Stomach (tissue), 4 donors: Measurements from ENCODE around the gene ANKRD11.

Experiments used
- EP300 ChIP-seq: sonication (generic); formaldehyde crosslinking; IDR thresholded peaks from one replicate; pipeline ENCODE4 v1.6.1; 2017; ENCODE audit warnings: antibody characterized with exemption
- POLR2A ChIP-seq, 4 donors: fragments of 450-650 bp; IDR thresholded peaks; one replicate each; pipeline ENCODE4 v1.6.1; 2016; ENCODE audit warnings: antibody characterized with exemption in 4 of 4, control low read depth in 2 of 4, mild to moderate bottlenecking in 1 of 4, moderate library complexity in 1 of 4
- POLR2AphosphoS5 ChIP-seq, 3 donors: sonication (generic); formaldehyde crosslinking; IDR thresholded peaks; one replicate each; pipeline ENCODE4 v1.6.1; 2016; ENCODE audit warnings: antibody characterized with exemption in 3 of 3
- TF ChIP-seq, protein P1 (sequence below), 7 experiments: fragments of 450-650 bp in 4 of 7; fragments of 200-600 bp in 3 of 7; sonication (generic) in 3 of 7; IDR thresholded peaks; one replicate each; pipeline ENCODE4 v1.5.1; 2016 to 2019; ENCODE audit warnings: antibody characterized with exemption in 7 of 7, control low read depth in 2 of 7, mild to moderate bottlenecking in 1 of 7

DNA sequence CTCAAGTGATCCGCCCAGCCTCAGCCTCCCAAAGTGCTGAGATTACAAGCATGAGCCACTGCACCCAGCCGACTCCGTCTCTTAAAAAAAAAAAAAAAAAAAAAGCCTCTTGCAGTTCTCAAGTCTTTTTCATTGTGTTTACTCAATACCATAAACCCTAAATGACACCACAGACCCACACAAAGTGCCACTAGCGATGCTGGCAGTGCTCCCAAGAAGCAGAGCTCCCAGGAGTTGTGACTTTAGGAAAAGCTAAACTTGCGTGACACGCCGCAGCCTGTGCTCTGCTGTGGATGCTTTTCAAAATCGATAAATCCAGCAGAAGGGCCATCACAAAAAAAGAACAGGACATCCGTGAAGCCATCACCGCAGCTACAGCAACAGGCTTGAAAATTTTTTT is 114.7 kb downstream of the ANKRD11 start:
- TF ChIP-seq, protein P1, sequence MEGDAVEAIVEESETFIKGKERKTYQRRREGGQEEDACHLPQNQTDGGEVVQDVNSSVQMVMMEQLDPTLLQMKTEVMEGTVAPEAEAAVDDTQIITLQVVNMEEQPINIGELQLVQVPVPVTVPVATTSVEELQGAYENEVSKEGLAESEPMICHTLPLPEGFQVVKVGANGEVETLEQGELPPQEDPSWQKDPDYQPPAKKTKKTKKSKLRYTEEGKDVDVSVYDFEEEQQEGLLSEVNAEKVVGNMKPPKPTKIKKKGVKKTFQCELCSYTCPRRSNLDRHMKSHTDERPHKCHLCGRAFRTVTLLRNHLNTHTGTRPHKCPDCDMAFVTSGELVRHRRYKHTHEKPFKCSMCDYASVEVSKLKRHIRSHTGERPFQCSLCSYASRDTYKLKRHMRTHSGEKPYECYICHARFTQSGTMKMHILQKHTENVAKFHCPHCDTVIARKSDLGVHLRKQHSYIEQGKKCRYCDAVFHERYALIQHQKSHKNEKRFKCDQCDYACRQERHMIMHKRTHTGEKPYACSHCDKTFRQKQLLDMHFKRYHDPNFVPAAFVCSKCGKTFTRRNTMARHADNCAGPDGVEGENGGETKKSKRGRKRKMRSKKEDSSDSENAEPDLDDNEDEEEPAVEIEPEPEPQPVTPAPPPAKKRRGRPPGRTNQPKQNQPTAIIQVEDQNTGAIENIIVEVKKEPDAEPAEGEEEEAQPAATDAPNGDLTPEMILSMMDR (IDR thresholded peaks at IDR 0.05): no peak
- TF ChIP-seq POLR2AphosphoS5 (IDR thresholded peaks at IDR 0.05) (no peak), POLR2A (IDR thresholded peaks at IDR 0.05) (no peak), EP300 (no peak)
